Muscle of back (tissue), 11 donors: ENCODE data around the gene PZP. TPM values are rescaled to one million over a fixed set of nuclear protein-coding genes. Genes with fewer than 3 reads are reported as not detected.
"Not testable (repeated sequence)": the region's sequence is repeated elsewhere in the genome, so short reads cannot be mapped to it uniquely, and the experiment has no call there.

Source experiments
- DNase-seq, 3 donors: peaks; one replicate each; pipeline versions ENCODE4 v3.0.0 to v3.0.0-alpha.2; 2013
- polyA plus RNA-seq, 10 donors: library from polyadenylated mRNA; unstranded; fragments of 120-200 nt; gene quantifications; one replicate each; pipeline ENCODE4 v1.2.1, GENCODE V29; 2013; ENCODE audit not compliant: insufficient read length in 10 of 10

The PZP gene
- polyA plus RNA-seq, 10 donors = 0.26 to 1.7 (median 0.48) TPM

GRCh38 chr12:9184276-9184675 lies 23.9 kb downstream of the PZP start:
- no peak for DNase-seq

- no peak for DNase-seq
These were observed 27.4 kb downstream of the PZP start for GRCh38 chr12:9180810-9181209.

- DNase-seq = no peak
These were observed 28.4 kb downstream of the PZP start for GRCh38 chr12:9179781-9180180.

GRCh38 chr12:9169979-9170634 lies 38.1 kb downstream of the PZP start:
- DNase-seq = peak in 1 of 3 donors; percentile 14

GRCh38 chr12:9167345-9167744 lies 40.9 kb downstream of the PZP start:
- DNase-seq = not testable (repeated sequence)

- DNase-seq = peak in 1 of 3 donors; percentile 4
These were observed 44.8 kb downstream of the PZP start for GRCh38 chr12:9163392-9163791.

GRCh38 chr12:9156119-9156518 lies 52.1 kb downstream of the PZP start:
- DNase-seq = no peak

GRCh38 chr12:9149372-9149771 lies 58.8 kb downstream of the PZP start:
- DNase-seq = no peak

- no peak for DNase-seq
These were observed 59.3 kb downstream of the PZP start for GRCh38 chr12:9148926-9149325.

- DNase-seq = no peak
These were observed 60.7 kb downstream of the PZP start for GRCh38 chr12:9147461-9147860.

GRCh38 chr12:9144730-9145106 lies 63.5 kb downstream of the PZP start:
- no peak for DNase-seq

GRCh38 chr12:9143929-9144729 lies 64.1 kb downstream of the PZP start:
- no peak for DNase-seq

GRCh38 chr12:9143137-9143536 lies 65.1 kb downstream of the PZP start:
- DNase-seq = no peak

- DNase-seq = not testable (repeated sequence)
These were observed 68.5 kb downstream of the PZP start for GRCh38 chr12:9139588-9140290.

- DNase-seq = no peak
These were observed 72.3 kb downstream of the PZP start for GRCh38 chr12:9135903-9136310.

GRCh38 chr12:9134981-9135628 lies 73.1 kb downstream of the PZP start:
- DNase-seq = no peak

- no peak for DNase-seq
These were observed 74.8 kb downstream of the PZP start for GRCh38 chr12:9133216-9133916.

GRCh38 chr12:9132008-9132535 lies 76.1 kb downstream of the PZP start:
- no peak for DNase-seq

GRCh38 chr12:9130244-9130643 lies 78.0 kb downstream of the PZP start:
- no peak for DNase-seq

GRCh38 chr12:9127936-9128663 lies 80.1 kb downstream of the PZP start:
- no peak for DNase-seq

- no peak for DNase-seq
These were observed 80.7 kb downstream of the PZP start for GRCh38 chr12:9127484-9127883.
